ENCODE data around the gene DDA1. TPM values are rescaled to one million over a fixed set of nuclear protein-coding genes. Genes with fewer than 3 reads are reported as not detected.
"Not testable (repeated sequence)": the region's sequence is repeated elsewhere in the genome, so short reads cannot be mapped to it uniquely, and the experiment has no call there.

DDA1 gene
- total RNA-seq, 6 experiments from 2014 or later: 77.1 to 92.5 (median 83.4) TPM

- Mint-ChIP-seq H3K9me3 (no peaks in the 10 kb centered on the region), H3K27ac (no peak overlapping the region), H3K4me3 (no peak overlapping the region), H3K27me3 (ENCODE audit: insufficient read depth) (no peaks in the 10 kb centered on the region), H3K4me1 (ENCODE audit: low read depth) (peaks cover 15% of the 10 kb centered on the region), H3K36me3 (ENCODE audit: low read depth) (peaks cover 5% of the 10 kb centered on the region; the same call in 1 of the 2 replicates)
- no peak for TF ChIP-seq CTCF (IDR thresholded peaks at IDR 0.05)
- DNase-seq: no peak
These were observed 15.8 kb upstream of the DDA1 start for GRCh38 chr19:17293605-17294004.

GRCh38 chr19:17294051-17294891 lies 15.1 kb upstream of the DDA1 start:
- Mint-ChIP-seq H3K4me1 (ENCODE audit: low read depth) (peaks cover 15% of the 10 kb centered on the region), H3K4me3 (no peak overlapping the region)
- DNase-seq: no peak

GRCh38 chr19:17295551-17295950 lies 13.8 kb upstream of the DDA1 start:
- not testable (repeated sequence) for H3K27me3 Mint-ChIP-seq (ENCODE audit: insufficient read depth); DNase-seq; H3K9me3 Mint-ChIP-seq; H3K36me3 Mint-ChIP-seq (ENCODE audit: low read depth); H3K27ac Mint-ChIP-seq; H3K4me3 Mint-ChIP-seq
- peaks cover 15% of the 10 kb centered on the region for H3K4me1 Mint-ChIP-seq (ENCODE audit: low read depth)

More at GRCh38 chr19:17294051-17294891, 15.1 kb upstream of the DDA1 start:
- peaks cover 5% of the 10 kb centered on the region; the same call in 1 of the 2 replicates for H3K36me3 Mint-ChIP-seq (ENCODE audit: low read depth)
- no peaks in the 10 kb centered on the region for H3K27me3 Mint-ChIP-seq (ENCODE audit: insufficient read depth)
- TF ChIP-seq CTCF (IDR thresholded peaks at IDR 0.05): no peak
- no peaks in the 10 kb centered on the region for H3K9me3 Mint-ChIP-seq
- no peak overlapping the region for H3K27ac Mint-ChIP-seq

- H3K27ac Mint-ChIP-seq: peak overlapping the region; percentile 16; the same call in 1 of the 2 replicates
These were observed 13.1 kb upstream of the DDA1 start for GRCh38 chr19:17296273-17296672.

GRCh38 chr19:17296976-17297375 lies 12.4 kb upstream of the DDA1 start:
- Mint-ChIP-seq H3K36me3 (ENCODE audit: low read depth) (peaks cover 11% of the 10 kb centered on the region; the same call in 1 of the 2 replicates), H3K4me1 (ENCODE audit: low read depth) (peaks cover 16% of the 10 kb centered on the region), H3K27ac (no peak overlapping the region), H3K27me3 (ENCODE audit: insufficient read depth) (no peaks in the 10 kb centered on the region; the same call in 1 of the 2 replicates), H3K4me3 (no peak overlapping the region), H3K9me3 (no peaks in the 10 kb centered on the region)
- no peak for TF ChIP-seq CTCF (IDR thresholded peaks at IDR 0.05)
- no peak for DNase-seq

More at GRCh38 chr19:17296273-17296672, 13.1 kb upstream of the DDA1 start:
- Mint-ChIP-seq H3K4me3 (no peak overlapping the region), H3K9me3 (no peaks in the 10 kb centered on the region), H3K4me1 (ENCODE audit: low read depth) (peaks cover 15% of the 10 kb centered on the region), H3K27me3 (ENCODE audit: insufficient read depth) (no peaks in the 10 kb centered on the region), H3K36me3 (ENCODE audit: low read depth) (peaks cover 5% of the 10 kb centered on the region; the same call in 1 of the 2 replicates)
- peak; percentile 45 for TF ChIP-seq CTCF (IDR thresholded peaks at IDR 0.05)
- peak; percentile 59 for DNase-seq

GRCh38 chr19:17300992-17301619 lies 8.3 kb upstream of the DDA1 start:
- Mint-ChIP-seq H3K27ac (no peak overlapping the region), H3K4me3 (no peak overlapping the region), H3K9me3 (no peaks in the 10 kb centered on the region), H3K36me3 (ENCODE audit: low read depth) (peaks cover 13% of the 10 kb centered on the region; the same call in 1 of the 2 replicates), H3K27me3 (ENCODE audit: insufficient read depth) (no peaks in the 10 kb centered on the region; the same call in 1 of the 2 replicates), H3K4me1 (ENCODE audit: low read depth) (peaks cover 35% of the 10 kb centered on the region)
- TF ChIP-seq CTCF (IDR thresholded peaks at IDR 0.05): no peak
- DNase-seq: no peak

All from HFFc6 (cell line).